ENCODE results near the gene ZNF335.
A peak's percentile ranks its signal among the peaks of the same experiment; 100 is the strongest.

GRCh38 chr20:45969712-45970634 lies 2.0 kb downstream of the ZNF335 start:
- TF ChIP-seq CTCF (conservative IDR thresholded peaks at IDR 0.05) (peak; percentile 86), ZFX (IDR thresholded peaks at IDR 0.05) (no peak)
